WERI-Rb-1 (cell line): ENCODE results near the gene SARS2.
A peak's percentile ranks its signal among the peaks of the same experiment; 100 is the strongest.

Experiments
- DNase-seq: peaks from one replicate; pipeline ENCODE4 v3.0.0-alpha.2; 2020
- H3K27ac ChIP-seq: fragments of 250-450 bp; sonication (Bioruptor Pico); 2 replicates; pipeline ENCODE4 v1.5.1; 2020; ENCODE audit warnings: mild to moderate bottlenecking, moderate library complexity
- H3K27me3 ChIP-seq: fragments of 250-450 bp; sonication (Bioruptor Pico); 2 replicates; pipeline ENCODE4 v1.5.1; 2021; ENCODE audit warnings: mild to moderate bottlenecking, low read depth, moderate library complexity; ENCODE audit not compliant: insufficient read depth, severe bottlenecking
- H3K36me3 ChIP-seq: fragments of 250-450 bp; sonication (Bioruptor Pico); 2 replicates; pipeline ENCODE4 v1.5.1; 2020; ENCODE audit warnings: mild to moderate bottlenecking, moderate library complexity
- H3K4me3 ChIP-seq: 2 replicates; pipeline ENCODE4 v1.5.1; 2011; ENCODE audit warnings: low read depth, mild to moderate bottlenecking, control low read depth, low read length
- H3K9me3 ChIP-seq: fragments of 250-450 bp; sonication (Bioruptor Pico); 2 replicates; pipeline ENCODE4 v1.5.1; 2021; ENCODE audit warnings: mild to moderate bottlenecking, moderate library complexity; ENCODE audit not compliant: severe bottlenecking
- CTCF ChIP-seq: IDR thresholded peaks from 2 replicates; pipeline ENCODE4 v1.5.1; 2011; ENCODE audit warnings: low read depth, mild to moderate bottlenecking, control low read depth, inconsistent platforms, low read length

SARS2 gene

DNA sequence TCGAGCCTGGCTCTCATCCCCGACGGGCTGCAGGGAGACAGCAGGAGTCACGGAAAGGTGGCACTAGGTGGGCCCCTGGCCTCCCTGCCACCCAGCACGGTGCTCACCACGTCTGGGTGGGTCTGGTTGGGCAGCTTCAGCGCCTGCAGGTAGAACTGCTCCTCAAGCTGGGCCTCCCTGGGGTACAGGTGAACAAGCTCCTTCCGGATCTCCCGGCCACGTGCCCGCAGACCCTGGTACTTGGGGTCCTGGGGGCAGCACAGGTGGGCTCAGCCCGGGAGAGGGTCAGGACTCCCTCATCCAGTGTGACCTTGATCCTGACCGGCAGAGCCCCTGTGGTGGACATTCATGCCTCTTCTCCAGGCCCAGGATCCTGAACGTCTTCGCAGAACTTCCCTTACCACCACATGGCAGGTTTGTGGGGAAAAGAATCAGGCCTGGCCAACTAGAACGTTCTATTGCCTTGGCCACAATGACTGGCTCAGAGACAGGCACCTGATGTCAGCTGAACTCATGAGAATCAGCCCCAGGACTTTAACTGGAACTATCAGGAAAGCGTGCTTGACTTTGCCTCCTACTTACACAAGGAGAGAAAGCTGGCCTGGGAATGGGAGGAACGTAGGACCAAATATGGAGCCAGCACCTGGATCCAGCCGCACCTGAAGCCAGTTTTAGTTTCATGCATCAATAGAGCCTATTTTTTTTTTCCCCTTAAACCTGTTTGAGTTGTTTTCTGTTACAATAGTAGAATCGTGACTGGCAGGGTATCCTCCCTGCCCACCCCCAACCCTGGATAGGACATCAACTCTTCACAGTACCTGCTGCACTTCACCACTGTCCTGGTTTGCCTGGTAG is 8.9 kb downstream of the SARS2 start:
- no peak overlapping the region for H3K4me3 ChIP-seq
- H3K36me3 ChIP-seq: peaks cover 31% of the 10 kb centered on the region
- H3K27ac ChIP-seq: no peak overlapping the region

GRCh38 chr19:38920602-38921419 is 9.8 kb downstream of the SARS2 start:
- no peak for DNase-seq
- no peak overlapping the region for H3K4me3 ChIP-seq
- peaks cover 28% of the 10 kb centered on the region for H3K36me3 ChIP-seq
- no peak overlapping the region for H3K27ac ChIP-seq
- TF ChIP-seq CTCF: no peak
- H3K27me3 ChIP-seq: no peaks in the 10 kb centered on the region
- H3K9me3 ChIP-seq: no peaks in the 10 kb centered on the region

More for the DNA sequence above, 8.9 kb downstream of the SARS2 start:
- Histone ChIP-seq H3K27me3 (no peaks in the 10 kb centered on the region), H3K9me3 (no peaks in the 10 kb centered on the region)
- DNase-seq: no peak
- no peak for TF ChIP-seq CTCF

DNA sequence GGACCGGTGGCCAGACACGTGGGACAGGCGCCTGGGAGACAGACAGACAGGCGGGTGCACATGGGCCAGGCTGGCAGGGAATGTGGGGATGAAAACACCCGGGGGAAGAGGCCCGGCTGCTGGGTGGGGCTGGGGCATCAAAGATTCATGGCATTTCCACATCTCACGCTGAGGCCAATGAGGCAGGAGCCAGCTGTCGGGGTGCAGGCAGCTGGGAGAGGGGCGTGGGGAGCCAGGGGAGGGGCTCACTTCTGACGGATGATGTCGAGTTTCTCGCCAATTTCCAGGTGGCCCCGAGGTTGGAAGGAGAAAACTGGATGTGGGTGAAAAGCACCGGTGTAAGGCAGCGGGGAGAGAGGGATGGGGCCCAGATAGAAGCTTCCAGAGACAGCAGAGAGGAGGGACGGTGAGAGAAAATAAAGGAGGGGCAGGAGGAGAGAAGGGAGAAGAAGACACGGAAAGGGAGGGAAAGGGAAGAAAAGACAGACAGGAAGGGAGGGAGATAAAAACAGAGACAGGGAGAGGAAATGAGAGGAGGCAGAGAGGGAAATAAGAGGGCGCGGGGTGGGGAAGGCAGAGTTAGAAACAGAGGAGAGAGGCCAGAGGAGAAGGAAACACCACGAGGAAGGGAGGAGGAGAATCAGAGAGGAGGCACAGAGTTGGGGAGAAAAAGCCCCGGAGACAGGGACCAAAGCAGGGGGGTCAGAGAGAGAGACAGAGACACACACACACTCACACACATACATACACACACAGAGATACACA is 10.5 kb downstream of the SARS2 start:
- Histone ChIP-seq H3K36me3 (peaks cover 22% of the 10 kb centered on the region), H3K4me3 (no peak overlapping the region), H3K9me3 (no peaks in the 10 kb centered on the region), H3K27me3 (no peaks in the 10 kb centered on the region), H3K27ac (no peak overlapping the region)
- DNase-seq: no peak
- no peak for TF ChIP-seq CTCF

DNA sequence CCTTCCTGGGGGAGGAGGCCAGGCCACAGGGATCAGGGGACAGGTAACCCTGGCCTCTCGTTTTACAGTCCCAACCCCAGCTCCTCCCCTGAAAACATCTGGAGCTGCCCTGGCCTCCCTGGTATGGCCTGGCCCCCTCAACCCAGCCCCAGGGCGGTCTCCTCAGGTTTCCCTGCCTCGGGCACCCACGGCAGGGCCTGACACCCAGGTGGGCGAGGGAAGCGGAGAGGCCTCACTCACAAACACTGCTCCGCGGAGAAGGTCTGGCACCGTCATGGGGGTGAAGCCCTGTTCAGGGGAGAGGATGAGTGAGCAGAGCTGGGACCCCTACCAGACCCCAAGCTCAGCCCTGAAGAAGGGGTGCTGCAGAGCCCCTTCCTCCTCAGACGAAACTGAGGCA is 12.0 kb downstream of the SARS2 start:
- no peaks in the 10 kb centered on the region for H3K9me3 ChIP-seq
- no peaks in the 10 kb centered on the region for H3K27me3 ChIP-seq
- peaks cover 13% of the 10 kb centered on the region for H3K36me3 ChIP-seq
- TF ChIP-seq CTCF: no peak
- no peak overlapping the region for H3K27ac ChIP-seq
- no peak for DNase-seq
- H3K4me3 ChIP-seq: no peak overlapping the region

DNA sequence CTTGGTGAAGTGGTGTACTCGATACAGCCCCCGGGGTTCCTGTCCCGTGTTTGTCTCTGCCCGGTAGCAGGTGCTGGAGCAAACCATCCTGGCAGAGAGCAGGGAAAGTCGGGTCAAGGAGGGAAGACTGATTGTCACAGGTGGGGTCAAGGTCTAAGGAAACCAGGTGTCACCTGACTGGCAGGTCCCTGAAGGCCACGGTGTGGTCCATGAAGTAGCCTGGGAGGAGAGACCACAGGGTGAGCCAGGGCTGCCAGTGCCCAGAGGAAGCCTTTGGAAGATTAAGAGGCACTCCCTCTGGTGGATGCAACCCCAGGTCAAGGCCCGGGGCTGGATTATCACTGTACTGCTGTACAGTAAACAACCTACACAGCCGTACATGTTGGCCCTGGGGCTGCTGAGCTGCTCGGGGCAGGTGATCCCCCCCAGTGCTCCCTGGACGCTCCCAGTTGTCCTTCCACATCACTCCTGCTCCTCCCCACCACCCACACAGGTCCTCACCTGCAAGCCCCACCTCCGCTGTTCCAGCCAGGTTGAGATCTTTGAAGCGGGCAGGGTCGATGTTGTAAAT is 12.6 kb downstream of the SARS2 start:
- H3K27me3 ChIP-seq: no peaks in the 10 kb centered on the region
- H3K4me3 ChIP-seq: no peak overlapping the region
- DNase-seq: peak; percentile 77
- TF ChIP-seq CTCF: peak; percentile 49
- peaks cover 13% of the 10 kb centered on the region for H3K36me3 ChIP-seq
- H3K9me3 ChIP-seq: no peaks in the 10 kb centered on the region
- H3K27ac ChIP-seq: no peak overlapping the region
